GM20000 (cell line): Measurements from ENCODE around the gene NT5C1B.

Experiments used
- DNase-seq: peaks from one replicate; pipeline ENCODE4 v3.0.0; 2012; ENCODE audit warnings: low spot score
- TF ChIP-seq, protein P1 (sequence below): IDR thresholded peaks from 2 replicates; pipeline ENCODE4 v1.5.1; 2012; ENCODE audit warnings: mild to moderate bottlenecking, control low read depth; ENCODE audit errors: extremely low read depth, missing control alignments

The NT5C1B gene

DNA sequence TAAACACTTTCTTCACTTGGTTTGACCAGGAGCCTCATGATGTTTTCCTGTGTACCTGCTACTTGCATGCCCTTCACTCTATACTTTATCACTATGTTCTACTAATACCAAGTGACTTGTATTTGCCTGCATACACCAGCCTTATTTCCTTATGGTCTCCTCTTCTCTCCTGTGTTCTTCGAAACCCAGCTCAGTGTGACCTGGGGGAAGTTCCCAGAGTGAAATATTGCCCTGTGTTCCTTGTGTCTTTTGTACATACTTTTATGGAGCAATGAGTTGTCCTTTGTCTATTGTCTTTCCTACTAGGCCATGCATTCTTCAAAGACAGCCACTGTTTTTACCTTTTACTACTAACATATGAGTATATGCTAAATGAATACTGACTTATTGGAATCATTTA lies 567 bp downstream of the NT5C1B start:
- no peak for DNase-seq
- TF ChIP-seq, protein P1, sequence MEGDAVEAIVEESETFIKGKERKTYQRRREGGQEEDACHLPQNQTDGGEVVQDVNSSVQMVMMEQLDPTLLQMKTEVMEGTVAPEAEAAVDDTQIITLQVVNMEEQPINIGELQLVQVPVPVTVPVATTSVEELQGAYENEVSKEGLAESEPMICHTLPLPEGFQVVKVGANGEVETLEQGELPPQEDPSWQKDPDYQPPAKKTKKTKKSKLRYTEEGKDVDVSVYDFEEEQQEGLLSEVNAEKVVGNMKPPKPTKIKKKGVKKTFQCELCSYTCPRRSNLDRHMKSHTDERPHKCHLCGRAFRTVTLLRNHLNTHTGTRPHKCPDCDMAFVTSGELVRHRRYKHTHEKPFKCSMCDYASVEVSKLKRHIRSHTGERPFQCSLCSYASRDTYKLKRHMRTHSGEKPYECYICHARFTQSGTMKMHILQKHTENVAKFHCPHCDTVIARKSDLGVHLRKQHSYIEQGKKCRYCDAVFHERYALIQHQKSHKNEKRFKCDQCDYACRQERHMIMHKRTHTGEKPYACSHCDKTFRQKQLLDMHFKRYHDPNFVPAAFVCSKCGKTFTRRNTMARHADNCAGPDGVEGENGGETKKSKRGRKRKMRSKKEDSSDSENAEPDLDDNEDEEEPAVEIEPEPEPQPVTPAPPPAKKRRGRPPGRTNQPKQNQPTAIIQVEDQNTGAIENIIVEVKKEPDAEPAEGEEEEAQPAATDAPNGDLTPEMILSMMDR, result no peak

DNA sequence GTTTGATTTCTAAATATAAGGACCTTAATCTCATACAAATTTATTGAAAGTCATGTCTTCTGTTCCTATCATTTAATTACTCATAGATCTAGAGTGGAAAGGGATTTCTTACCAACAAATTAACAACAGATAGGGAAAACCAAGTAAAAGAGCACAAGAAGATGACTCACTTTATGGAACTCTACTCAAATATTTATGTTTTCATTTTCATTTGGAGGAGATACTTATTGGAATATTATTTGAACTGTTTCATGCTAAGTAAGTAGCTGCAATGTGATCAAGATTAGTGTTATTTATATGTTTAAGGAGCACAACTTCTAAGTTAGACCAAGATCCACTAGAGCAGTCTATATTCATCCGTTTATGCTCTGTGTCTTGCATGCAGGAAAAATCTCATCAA lies 1.3 kb downstream of the NT5C1B start:
- TF ChIP-seq, protein P1, result no peak
- DNase-seq, result no peak

DNA sequence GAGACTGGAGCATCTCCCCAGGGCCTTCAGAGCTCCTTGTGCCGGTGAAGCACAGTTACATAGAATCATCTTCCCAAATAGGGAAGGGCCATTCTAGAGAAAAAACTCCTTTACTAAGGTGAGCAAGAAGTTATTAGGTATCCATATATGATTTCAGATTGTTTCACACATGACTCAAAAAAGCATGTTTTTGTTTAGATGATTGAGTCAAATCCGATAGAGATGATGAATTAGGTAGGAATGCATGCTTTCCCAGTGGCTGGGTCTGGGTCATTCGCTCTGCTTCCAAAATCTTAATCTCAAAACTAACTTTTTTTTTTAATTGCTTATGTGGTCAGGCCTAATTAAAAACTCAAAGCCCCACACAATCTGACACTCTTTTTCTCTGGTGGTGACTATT lies 3.8 kb downstream of the NT5C1B start:
- TF ChIP-seq, protein P1, result no peak
- DNase-seq, result no peak

DNA sequence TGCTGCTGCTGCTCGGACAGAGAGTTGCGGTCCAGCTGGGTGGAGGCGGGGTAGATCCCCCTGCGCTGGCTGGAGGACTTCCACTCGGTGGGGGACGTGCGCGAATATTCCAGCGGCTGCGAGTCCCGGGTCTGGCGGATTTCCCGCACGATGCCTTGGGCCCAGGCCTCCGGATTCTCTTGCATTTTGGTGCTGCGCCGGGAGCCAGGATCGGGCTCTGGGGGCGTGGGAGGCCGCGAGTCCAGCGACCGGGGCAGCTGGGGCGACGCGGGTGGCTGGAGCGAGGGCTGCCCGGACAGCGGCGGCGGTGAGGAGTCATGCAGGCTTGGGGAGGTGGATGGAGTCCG lies 4.8 kb downstream of the NT5C1B start:
- TF ChIP-seq, protein P1, result no peak
- DNase-seq, result no peak

DNA sequence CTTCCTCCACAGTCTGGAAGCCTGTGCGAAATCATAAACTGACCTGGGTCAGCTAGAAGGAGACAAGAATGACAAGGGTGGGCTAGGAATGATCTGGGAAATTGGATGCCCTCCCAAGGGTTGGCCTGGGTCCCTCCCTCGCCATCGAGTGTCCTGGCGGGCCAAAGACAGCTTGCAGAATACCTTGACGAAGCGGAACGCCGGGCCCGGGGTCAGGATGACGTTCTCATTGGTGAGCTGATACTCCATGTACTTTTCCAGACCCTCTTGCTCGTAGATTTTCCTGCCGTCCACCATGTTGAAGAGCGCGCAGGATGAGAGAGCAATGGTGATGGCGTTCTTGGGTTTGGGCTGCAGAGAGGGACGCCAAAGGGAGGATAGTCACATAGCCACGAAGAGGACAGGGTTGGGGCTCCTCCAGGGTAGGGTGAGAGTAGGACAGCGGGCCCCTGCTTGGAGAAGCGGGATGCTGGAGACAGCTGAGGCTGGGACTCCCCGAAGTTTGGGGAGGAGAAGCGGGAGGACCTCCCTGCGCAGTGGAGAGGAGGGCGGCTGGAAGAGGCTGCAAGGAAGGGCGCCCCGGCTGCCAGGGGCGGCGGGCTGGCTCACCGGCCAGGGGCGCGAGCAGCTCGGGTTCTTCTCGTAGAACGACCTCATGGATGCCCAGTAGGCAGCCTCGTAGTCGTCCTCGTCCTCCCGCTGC lies 5.3 kb downstream of the NT5C1B start:
- no peak for DNase-seq
- TF ChIP-seq, protein P1, result no peak

DNA sequence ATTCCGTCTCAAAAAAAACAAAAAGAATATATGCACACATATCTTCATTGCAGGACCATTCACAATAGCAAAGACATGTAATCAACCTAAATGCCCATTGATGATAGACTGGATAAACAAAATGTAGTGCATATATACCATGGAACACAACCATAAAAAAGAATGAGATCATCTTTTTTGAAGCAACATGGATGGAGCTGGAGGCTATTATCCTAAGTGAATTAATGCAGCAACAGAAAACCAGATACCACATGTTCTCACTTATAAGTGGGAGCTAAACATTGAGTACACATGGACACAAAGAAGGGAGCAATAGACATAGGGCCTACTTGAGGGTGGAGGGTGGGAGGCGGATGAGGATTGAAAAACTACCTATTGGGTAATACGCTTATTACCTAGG lies 8.8 kb downstream of the NT5C1B start:
- TF ChIP-seq, protein P1, result no peak
- no peak for DNase-seq

DNA sequence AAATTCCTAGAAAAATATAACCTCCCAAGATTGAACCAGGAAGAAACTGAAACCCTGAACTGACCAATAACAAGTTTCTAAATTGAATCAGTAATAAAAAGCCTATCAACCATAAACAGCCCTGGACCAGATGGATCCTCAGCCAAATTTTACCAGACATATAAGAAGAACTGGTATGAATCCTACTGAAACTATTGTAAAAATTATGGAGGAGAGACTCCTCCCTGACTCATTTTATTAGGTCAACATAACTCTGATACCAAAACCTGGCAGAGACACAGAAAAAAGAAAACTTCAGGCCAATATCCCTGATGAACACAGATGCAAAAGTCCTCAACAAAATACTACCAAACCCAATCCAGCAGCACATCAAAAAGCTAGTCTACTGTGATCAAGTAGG lies 11.3 kb downstream of the NT5C1B start:
- DNase-seq, result no peak
- TF ChIP-seq, protein P1, result no peak
